Sciatic nerve (tissue), 2 donors: ENCODE measurements around the gene KLHL20. TPM values are rescaled to one million over a fixed set of nuclear protein-coding genes. Genes with fewer than 3 reads are reported as not detected.

Source experiments
- ATAC-seq: fragments of 200-7000 bp; cut with Tn5 transposase; one replicate; pipeline ENCODE4 v1.9.1; 2020; ENCODE audit warnings: mild to moderate bottlenecking, moderate library complexity
- DNase-seq: peaks from one replicate; pipeline ENCODE4 v3.0.0-alpha.2; 2020; ENCODE audit warnings: low spot score
- intact Hi-C: fragments of 100-400 bp; cut with DNase I; formaldehyde crosslinking; loops from one replicate; pipeline ENCODE4 v1.14.2; 2022
- total RNA-seq: library from RNA; stranded (reverse); fragmentation: NEBNext Ultra II Directional; extraction: Animal tissue kit (Norgen Biotek cat#: 25700); gene quantifications from one replicate; pipeline ENCODE4 v1.2.1, GENCODE V29; 2021
- donor health status: DM: no; HTN: no; CAD: no.
- donor health status: DM: no; HTN: no; CAD: no.

Gene KLHL20
- total RNA-seq, 1 donor from 2014 or later = 33.4 TPM

- intact Hi-C loops = loop anchor here (10.0 kb wide), 1 partner anchor 387 kb away; no protein-coding TSS in a partner anchor
- ATAC-seq (no peak), DNase-seq (no peak)
These were observed 106.9 kb downstream of the KLHL20 start for GRCh38 chr1:173821680-173822079.

DNA sequence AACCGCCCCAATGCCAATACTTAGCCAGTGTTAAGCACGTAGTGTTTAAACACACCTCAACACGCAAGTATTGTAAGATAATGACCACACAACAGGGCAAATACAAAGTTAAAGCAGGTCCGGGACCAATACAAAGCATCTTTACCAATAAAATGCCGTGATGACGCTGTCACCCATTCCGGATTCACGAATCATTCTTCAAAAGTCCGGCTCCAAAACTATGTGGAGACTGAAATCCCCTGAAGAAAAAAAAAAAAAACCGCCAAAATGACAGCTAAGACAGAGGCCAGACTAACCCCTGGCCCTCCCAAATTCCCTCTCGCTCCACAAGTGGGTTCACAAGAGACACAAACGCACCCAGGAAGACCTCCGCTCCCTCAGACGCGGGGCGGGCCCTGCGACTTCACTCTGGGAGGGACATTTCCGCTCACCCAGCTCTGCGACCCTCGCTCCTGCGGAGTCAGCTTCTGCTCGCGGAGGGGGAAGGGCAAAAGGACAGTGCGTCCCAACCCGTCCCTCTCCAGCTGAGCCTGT lies 109.1 kb downstream of the KLHL20 start:
- DNase-seq (no peak), ATAC-seq (no peak)
- intact Hi-C loops = loop anchor here (10.0 kb wide), 1 partner anchor 389 kb away; no protein-coding TSS in a partner anchor

GRCh38 chr1:173824315-173825081 lies 109.7 kb downstream of the KLHL20 start, which contains the start of the genes CENPL and DARS2:
CENPL (minus strand) TSS chr1:173824883; CDS start chr1:173811299, 13,584 bp downstream.
DARS2 (plus strand) TSS chr1:173824673; CDS start chr1:173825230, 557 bp downstream.
- peak; percentile 98 for DNase-seq
- intact Hi-C loops = loop anchor here (10.0 kb wide), 1 partner anchor 390 kb away; no protein-coding TSS in a partner anchor
- ATAC-seq = peak; percentile 99

GRCh38 chr1:173827611-173828010 lies 112.8 kb downstream of the KLHL20 start:
- ATAC-seq = no peak
- intact Hi-C loops = loop anchor here (10.0 kb wide), 1 partner anchor 393 kb away; no protein-coding TSS in a partner anchor
- no peak for DNase-seq

GRCh38 chr1:173832748-173833147 lies 118.0 kb downstream of the KLHL20 start:
- DNase-seq = no peak
- ATAC-seq = no peak
- intact Hi-C loops = no loop called here

Other genes with a start within 250 kb of the KLHL20 start
- gene PRDX6, start 237.6 kb upstream of the KLHL20 start, total RNA-seq = 184 TPM
- gene SLC9C2, start 111.9 kb upstream of the KLHL20 start, total RNA-seq = not detected
- gene TEX50, start 79.6 kb upstream of the KLHL20 start, total RNA-seq = not detected
- gene ANKRD45, start 45.1 kb upstream of the KLHL20 start, total RNA-seq = 1.5 TPM
- 10.2 TPM for gene DARS2, start 109.7 kb downstream of the KLHL20 start, total RNA-seq
- 6.2 TPM for gene CENPL, start 109.9 kb downstream of the KLHL20 start, total RNA-seq
- gene GAS5, start 153.0 kb downstream of the KLHL20 start, total RNA-seq = 340 TPM
- gene ZBTB37, start 153.4 kb downstream of the KLHL20 start, total RNA-seq = 26.5 TPM
- gene SERPINC1, start 202.3 kb downstream of the KLHL20 start, total RNA-seq = not detected